AG04450 (cell line): ENCODE measurements around the gene CEP104. TPM values are rescaled to one million over a fixed set of nuclear protein-coding genes. Genes with fewer than 3 reads are reported as not detected.

Source experiments
- CTCF ChIA-PET: fragments of 300-600, 350-600 bp; formaldehyde crosslinking; extraction: SDS; loops from one replicate; lab custom pipeline; 2022; ENCODE audit warnings: antibody characterized with exemption, inconsistent platforms; lab: Charles Lee
- POLR2A ChIA-PET: fragments of 350-600 bp; formaldehyde crosslinking; extraction: SDS; loops from one replicate; lab custom pipeline; 2021; ENCODE audit warnings: antibody characterized with exemption, inconsistent platforms; lab: Yijun Ruan, JAX
- DNase-seq: peaks from one replicate; pipeline ENCODE4 v3.0.0-alpha.2; 2011; ENCODE audit warnings: low read depth, low spot score
- H3K27ac ChIP-seq: one replicate; pipeline ENCODE4 v1.5.1; 2012; ENCODE audit warnings: low read depth, low read length, control low read depth
- H3K27me3 ChIP-seq: one replicate; pipeline ENCODE4 v1.6.0; 2012; ENCODE audit warnings: low read length; ENCODE audit not compliant: control insufficient read depth, insufficient read depth
- H3K4me3 ChIP-seq: 2 replicates; pipeline ENCODE4 v1.5.1; 2011; ENCODE audit warnings: mild to moderate bottlenecking, low read depth, low read length, control low read depth
- H3K9me3 ChIP-seq: 2 replicates; pipeline ENCODE4 v1.5.1; 2012; ENCODE audit warnings: low read length; ENCODE audit not compliant: control insufficient read depth, insufficient read depth
- polyA plus RNA-seq: library from polyadenylated mRNA; depleted of rRNA; stranded (reverse); fragments of >200 nt; gene quantifications from 2 replicates; pipeline ENCODE4 v1.2.3, GENCODE V29; 2011
- TF ChIP-seq, protein P1 (sequence below): IDR thresholded peaks from 2 replicates; pipeline ENCODE4 v1.5.1; 2011; ENCODE audit warnings: low read depth, low read length, control low read depth, inconsistent platforms

CEP104 gene
- polyA plus RNA-seq, 1 experiment, result 38.4 TPM

DNA sequence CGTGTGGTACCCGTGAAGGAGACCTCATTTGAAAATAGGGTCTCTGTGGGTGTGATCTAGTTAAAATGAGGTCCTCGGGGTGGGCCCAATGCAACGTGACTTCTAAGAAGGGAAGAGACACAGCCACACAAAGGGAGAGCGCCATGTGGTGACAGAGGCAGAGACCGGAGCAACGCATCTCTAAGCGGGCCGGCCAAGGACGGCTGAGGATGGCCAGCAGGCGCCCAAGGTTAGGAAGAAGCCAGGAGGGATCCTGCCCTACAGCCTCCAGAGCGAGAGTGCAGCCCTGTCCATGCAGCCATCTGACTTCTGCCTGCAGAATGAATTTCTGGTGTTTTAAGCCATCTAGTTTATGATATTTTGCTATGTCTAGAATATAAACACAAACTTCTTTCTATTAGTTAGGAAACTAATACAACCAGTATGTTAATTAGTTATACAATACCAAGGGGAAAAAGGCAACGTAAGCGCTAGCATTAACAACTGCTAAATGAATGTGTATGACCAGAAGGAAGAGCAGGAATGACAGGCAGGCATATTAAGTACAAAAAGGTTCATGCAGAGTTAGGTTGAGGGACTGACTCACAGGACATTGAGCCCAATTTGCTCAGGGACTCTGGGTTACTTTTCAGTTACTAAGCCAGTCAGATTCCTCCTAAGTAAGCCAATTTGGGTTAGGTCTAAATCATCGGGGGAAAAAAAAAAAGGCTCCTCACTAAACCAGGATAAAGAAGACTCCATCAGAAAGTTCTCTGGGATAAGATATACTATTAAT, 4.1 kb downstream of the CEP104 start:
- ChIA-PET POLR2A (no interaction called here), CTCF (no interaction called here)
- Histone ChIP-seq H3K4me3 (no peak overlapping the region), H3K27ac (no peak overlapping the region), H3K27me3 (no peaks in the 10 kb centered on the region), H3K9me3 (no peaks in the 10 kb centered on the region; the same call in 1 of the 2 replicates)
- TF ChIP-seq, protein P1, sequence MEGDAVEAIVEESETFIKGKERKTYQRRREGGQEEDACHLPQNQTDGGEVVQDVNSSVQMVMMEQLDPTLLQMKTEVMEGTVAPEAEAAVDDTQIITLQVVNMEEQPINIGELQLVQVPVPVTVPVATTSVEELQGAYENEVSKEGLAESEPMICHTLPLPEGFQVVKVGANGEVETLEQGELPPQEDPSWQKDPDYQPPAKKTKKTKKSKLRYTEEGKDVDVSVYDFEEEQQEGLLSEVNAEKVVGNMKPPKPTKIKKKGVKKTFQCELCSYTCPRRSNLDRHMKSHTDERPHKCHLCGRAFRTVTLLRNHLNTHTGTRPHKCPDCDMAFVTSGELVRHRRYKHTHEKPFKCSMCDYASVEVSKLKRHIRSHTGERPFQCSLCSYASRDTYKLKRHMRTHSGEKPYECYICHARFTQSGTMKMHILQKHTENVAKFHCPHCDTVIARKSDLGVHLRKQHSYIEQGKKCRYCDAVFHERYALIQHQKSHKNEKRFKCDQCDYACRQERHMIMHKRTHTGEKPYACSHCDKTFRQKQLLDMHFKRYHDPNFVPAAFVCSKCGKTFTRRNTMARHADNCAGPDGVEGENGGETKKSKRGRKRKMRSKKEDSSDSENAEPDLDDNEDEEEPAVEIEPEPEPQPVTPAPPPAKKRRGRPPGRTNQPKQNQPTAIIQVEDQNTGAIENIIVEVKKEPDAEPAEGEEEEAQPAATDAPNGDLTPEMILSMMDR, result no peak
- DNase-seq, result no peak

DNA sequence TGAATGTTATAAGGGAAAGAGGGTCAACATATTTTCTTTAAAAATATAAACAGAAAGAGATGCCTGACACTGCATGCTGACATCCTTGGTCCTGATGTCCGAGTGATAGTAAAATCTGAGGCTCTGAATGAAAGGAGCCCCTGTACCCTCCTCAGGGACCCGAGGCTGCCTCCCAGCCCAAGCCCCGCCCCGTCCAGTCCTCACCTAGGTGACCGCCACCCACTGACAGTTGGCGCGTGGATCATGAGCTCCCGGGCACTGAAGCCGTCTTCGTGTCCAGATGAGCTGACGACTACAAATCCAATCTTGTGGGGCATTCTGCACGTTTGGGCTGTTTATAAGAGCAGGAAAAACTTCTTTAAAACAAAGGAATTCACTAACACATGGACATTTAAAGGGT, 4.9 kb downstream of the CEP104 start:
- Histone ChIP-seq H3K27ac (no peak overlapping the region), H3K4me3 (no peak overlapping the region), H3K27me3 (no peaks in the 10 kb centered on the region), H3K9me3 (no peaks in the 10 kb centered on the region; the same call in 1 of the 2 replicates)
- ChIA-PET CTCF (no interaction called here), POLR2A (no interaction called here)
- TF ChIP-seq, protein P1, result no peak
- no peak for DNase-seq

DNA sequence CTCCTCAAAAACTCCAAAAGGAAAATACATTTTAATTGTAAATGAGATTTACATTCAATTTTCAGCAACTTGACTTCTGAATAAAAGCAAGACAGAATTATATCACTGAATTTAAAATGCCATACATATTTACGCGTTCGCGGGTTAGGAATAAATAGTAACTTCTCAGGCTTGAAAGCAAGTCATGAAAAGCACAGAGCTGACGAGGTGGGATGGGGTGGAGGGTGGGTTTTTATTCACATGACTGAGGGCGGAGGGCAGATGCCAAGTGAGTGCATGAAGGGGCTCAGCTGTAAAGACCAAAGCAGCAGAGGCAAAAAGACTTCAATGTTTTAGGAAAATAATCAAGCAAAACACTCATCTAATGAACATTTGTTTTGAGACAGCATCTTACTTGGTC, 5.7 kb downstream of the CEP104 start:
- POLR2A ChIA-PET, result no interaction called here
- no peak overlapping the region for H3K27ac ChIP-seq
- DNase-seq, result no peak
- TF ChIP-seq, protein P1, result no peak
- no peaks in the 10 kb centered on the region for H3K27me3 ChIP-seq
- CTCF ChIA-PET, result no interaction called here
- H3K9me3 ChIP-seq, result no peaks in the 10 kb centered on the region
- no peak overlapping the region for H3K4me3 ChIP-seq

DNA sequence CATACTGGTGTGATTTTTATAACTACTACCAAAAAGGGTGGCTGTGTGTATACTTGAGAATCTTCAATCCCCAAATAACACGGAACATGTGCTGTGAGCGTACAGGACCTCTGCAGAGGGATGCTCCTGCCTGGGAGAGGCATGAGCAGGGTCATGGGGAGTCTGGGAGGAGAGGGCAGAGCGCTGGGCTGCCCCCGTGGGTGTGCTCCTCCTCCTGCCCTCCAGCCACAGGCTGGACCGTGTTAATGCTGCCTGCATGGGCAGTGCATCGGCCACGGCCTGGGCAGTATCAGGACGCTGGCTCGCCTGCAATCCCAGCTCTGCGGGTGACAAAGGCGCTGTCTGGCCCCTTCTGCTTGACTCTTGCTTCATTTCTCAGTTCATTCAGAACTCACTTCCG, 6.2 kb downstream of the CEP104 start:
- TF ChIP-seq, protein P1, result no peak
- ChIA-PET CTCF (no interaction called here), POLR2A (no interaction called here)
- Histone ChIP-seq H3K4me3 (no peak overlapping the region), H3K27me3 (no peaks in the 10 kb centered on the region), H3K27ac (no peak overlapping the region), H3K9me3 (no peaks in the 10 kb centered on the region)
- no peak for DNase-seq

DNA sequence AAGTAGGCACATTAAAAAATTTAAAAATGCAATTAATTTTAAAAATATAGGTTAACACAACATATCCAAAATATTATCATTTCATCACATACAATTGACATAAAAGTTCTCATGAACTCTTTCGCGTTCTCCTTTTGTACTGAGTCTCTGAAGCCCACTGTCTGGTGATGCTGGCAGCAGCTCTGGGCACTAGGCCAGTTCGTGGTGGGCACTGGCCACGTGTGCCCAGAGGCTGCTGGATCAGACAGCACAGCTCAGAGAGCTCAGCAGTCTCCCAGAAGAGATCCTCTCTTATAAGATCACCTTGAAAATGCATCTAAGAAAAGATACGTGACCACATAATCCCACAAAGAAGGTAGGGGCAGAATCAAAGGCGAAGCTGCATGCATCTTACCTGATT, 9.9 kb downstream of the CEP104 start:
- Histone ChIP-seq H3K9me3 (no peaks in the 10 kb centered on the region), H3K27ac (no peak overlapping the region), H3K27me3 (no peaks in the 10 kb centered on the region), H3K4me3 (no peak overlapping the region)
- TF ChIP-seq, protein P1, result no peak
- no peak for DNase-seq
- POLR2A ChIA-PET, result no interaction called here
- CTCF ChIA-PET, result no interaction called here
